Measurements from ENCODE around the gene TREM1. TPM values are rescaled to one million over a fixed set of nuclear protein-coding genes. Genes with fewer than 3 reads are reported as not detected.
"Not testable (repeated sequence)": the region's sequence is repeated elsewhere in the genome, so short reads cannot be mapped to it uniquely, and the experiment has no call there.

The TREM1 gene
- total and polyA plus RNA-seq, 3 donors from 2014 or later = 0.16 to 1.4 (median 0.93) TPM

- no peaks in the 10 kb centered on the region for H3K4me1 ChIP-seq
- TF ChIP-seq POLR2A (IDR thresholded peaks at IDR 0.05) = no peak
- TF ChIP-seq CTCF (IDR thresholded peaks at IDR 0.05) = no peak
- no peaks in the 10 kb centered on the region for H3K9me3 ChIP-seq
- H3K36me3 ChIP-seq (ENCODE audit: low read depth, missing control alignments) = no peaks in the 10 kb centered on the region
- DNase-seq = no peak
- no peaks in the 10 kb centered on the region for H3K27me3 ChIP-seq
- no peak overlapping the region for H3K27ac ChIP-seq
- intact Hi-C loops (cut with DNase I; ENCODE audit: low total_unique reads) = no loop called here
- H3K4me3 ChIP-seq = no peak overlapping the region
- 82 to 83% methylated on average over 5 to 7 of the region's 7 CpGs for WGBS, 2 donors
Observed at GRCh38 chr6:41247882-41248705, 38.4 kb downstream of the TREM1 start.

GRCh38 chr6:41247288-41247865, 39.1 kb downstream of the TREM1 start:
- TF ChIP-seq POLR2A (IDR thresholded peaks at IDR 0.05) (no peak), CTCF (IDR thresholded peaks at IDR 0.05) (no peak)
- no peak overlapping the region for H3K27ac ChIP-seq
- no peaks in the 10 kb centered on the region for H3K36me3 ChIP-seq (ENCODE audit: low read depth, missing control alignments)
- WGBS, 2 donors = 76 to 89% methylated on average over 3 to 9 of the region's 9 CpGs
- H3K27me3 ChIP-seq = no peaks in the 10 kb centered on the region
- no peak overlapping the region for H3K4me3 ChIP-seq
- DNase-seq = no peak
- H3K4me1 ChIP-seq = no peaks in the 10 kb centered on the region
- H3K9me3 ChIP-seq = no peaks in the 10 kb centered on the region
- intact Hi-C loops (cut with DNase I; ENCODE audit: low total_unique reads) = no loop called here

GRCh38 chr6:41246529-41246928, 40.0 kb downstream of the TREM1 start:
- intact Hi-C loops (cut with DNase I; ENCODE audit: low total_unique reads); H3K27ac ChIP-seq; H3K4me3 ChIP-seq; H3K4me1 ChIP-seq; DNase-seq; H3K36me3 ChIP-seq (ENCODE audit: low read depth, missing control alignments); H3K9me3 ChIP-seq; H3K27me3 ChIP-seq: not testable (repeated sequence)
- WGBS, 2 donors = 92 to 96% methylated on average over 4 of the region's 4 CpGs

- intact Hi-C loops (cut with DNase I; ENCODE audit: low total_unique reads) = no loop called here
- H3K27me3 ChIP-seq = no peaks in the 10 kb centered on the region
- no peaks in the 10 kb centered on the region for H3K4me1 ChIP-seq
- no peaks in the 10 kb centered on the region for H3K36me3 ChIP-seq (ENCODE audit: low read depth, missing control alignments)
- no peaks in the 10 kb centered on the region for H3K9me3 ChIP-seq
- no peak for DNase-seq
- TF ChIP-seq POLR2A (IDR thresholded peaks at IDR 0.05) = no peak
- no peak for TF ChIP-seq CTCF (IDR thresholded peaks at IDR 0.05)
- peak overlapping the region in 1 of 2 donors; percentile 20 for H3K4me3 ChIP-seq
- WGBS, 2 donors = 8 to 12% methylated on average over 22 of the region's 22 CpGs
- H3K27ac ChIP-seq = no peak overlapping the region
Observed at GRCh38 chr6:41239467-41240159, 46.9 kb downstream of the TREM1 start.

- Histone ChIP-seq H3K9me3 (no peaks in the 10 kb centered on the region), H3K4me1 (no peaks in the 10 kb centered on the region), H3K27ac (no peak overlapping the region), H3K27me3 (no peaks in the 10 kb centered on the region), H3K36me3 (ENCODE audit: low read depth, missing control alignments) (no peaks in the 10 kb centered on the region), H3K4me3 (no peak overlapping the region)
- 56 to 75% methylated on average over 2 to 5 of the region's 5 CpGs for WGBS, 2 donors
- no peak for TF ChIP-seq POLR2A (IDR thresholded peaks at IDR 0.05)
- TF ChIP-seq CTCF (IDR thresholded peaks at IDR 0.05) = no peak
- no peak for DNase-seq
- intact Hi-C loops (cut with DNase I; ENCODE audit: low total_unique reads) = no loop called here
Observed at GRCh38 chr6:41237128-41237527, 49.4 kb downstream of the TREM1 start.

Measured in testis (tissue), 3 donors.